Heart left ventricle (tissue), 13 donors: ENCODE results near the gene RNF180.

Source experiments
- POLR2A ChIP-seq, 2 donors: fragments of 450-650 bp; IDR thresholded peaks; one replicate each; pipeline ENCODE4 v1.6.1; 2017; ENCODE audit warnings: antibody characterized with exemption in 2 of 2, mild to moderate bottlenecking in 2 of 2, moderate library complexity in 2 of 2
- TF ChIP-seq, protein P1 (sequence below), 12 donors: fragments of 200-600 bp; sonication (generic) in 4 of 12; IDR thresholded peaks; one replicate each; pipeline versions ENCODE4 v1.5.0 to v1.8.0; 2018 to 2022; ENCODE audit warnings: antibody characterized with exemption in 12 of 12, mild to moderate bottlenecking in 5 of 12
- donor health status: ischemic (EF 13 %, LVEDD 7.1; RV severe dilation, severe dysfunction).
- donor health status: DM: no; HTN: yes; CAD: no.
- donor health status: DM: no; HTN: no; CAD: no.
- donor health status: ischemic (EF 25% LVEDD 6.9; RV normal size, moderate dysfunction).
- donor health status: ischemic (EF 25% LVEDD 5.7; RV mildly dilated, moderate dysfunction).
- donor health status: ischemic (EF 35%, LVEDD 5.7; RV mildly dilated, moderate dysfunction).
- donor health status: nonischemic (EF 11% LVEDD 7.7; RV severe dilation, severe dysfunction).
- donor health status: DM: yes; HTN: yes; CAD: no.
- donor health status: PGD.
- donor health status: ischemic (EF 29% LVEDD 5.4; RV normal size, mild dysfunction).
- donor health status: nonischemic (EF 23%, LVEDD 6.1; RV moderate dilation, normal function).

DNA sequence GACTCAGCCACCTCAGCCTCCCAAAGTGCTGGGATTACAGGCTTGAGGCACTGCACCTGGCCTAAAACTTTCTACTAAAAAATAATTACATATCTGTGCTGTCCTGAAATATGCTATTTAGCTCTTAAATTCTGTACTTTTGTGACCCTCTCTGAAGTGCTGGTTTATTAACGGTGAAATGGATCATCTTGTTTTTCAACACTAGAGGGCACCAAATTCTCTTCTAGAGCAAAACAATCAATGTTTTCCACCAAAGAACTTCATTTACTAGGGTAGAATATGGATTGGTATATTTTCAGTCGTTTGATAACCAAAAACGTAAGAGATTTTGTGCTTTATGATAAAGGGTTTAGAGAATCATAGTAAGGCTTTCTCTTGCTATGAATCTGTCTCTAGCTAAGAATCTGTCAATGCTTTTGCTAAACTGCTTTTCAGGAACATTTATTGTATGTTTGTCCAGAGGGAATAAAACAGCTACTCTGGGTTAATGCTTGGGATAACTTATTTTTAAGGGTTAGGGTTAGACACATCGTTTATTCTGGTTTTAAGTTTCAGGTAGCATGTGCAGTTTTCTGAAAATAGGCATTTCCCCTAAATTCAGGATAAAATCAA is 63.6 kb downstream of the RNF180 start:
- TF ChIP-seq, protein P1, sequence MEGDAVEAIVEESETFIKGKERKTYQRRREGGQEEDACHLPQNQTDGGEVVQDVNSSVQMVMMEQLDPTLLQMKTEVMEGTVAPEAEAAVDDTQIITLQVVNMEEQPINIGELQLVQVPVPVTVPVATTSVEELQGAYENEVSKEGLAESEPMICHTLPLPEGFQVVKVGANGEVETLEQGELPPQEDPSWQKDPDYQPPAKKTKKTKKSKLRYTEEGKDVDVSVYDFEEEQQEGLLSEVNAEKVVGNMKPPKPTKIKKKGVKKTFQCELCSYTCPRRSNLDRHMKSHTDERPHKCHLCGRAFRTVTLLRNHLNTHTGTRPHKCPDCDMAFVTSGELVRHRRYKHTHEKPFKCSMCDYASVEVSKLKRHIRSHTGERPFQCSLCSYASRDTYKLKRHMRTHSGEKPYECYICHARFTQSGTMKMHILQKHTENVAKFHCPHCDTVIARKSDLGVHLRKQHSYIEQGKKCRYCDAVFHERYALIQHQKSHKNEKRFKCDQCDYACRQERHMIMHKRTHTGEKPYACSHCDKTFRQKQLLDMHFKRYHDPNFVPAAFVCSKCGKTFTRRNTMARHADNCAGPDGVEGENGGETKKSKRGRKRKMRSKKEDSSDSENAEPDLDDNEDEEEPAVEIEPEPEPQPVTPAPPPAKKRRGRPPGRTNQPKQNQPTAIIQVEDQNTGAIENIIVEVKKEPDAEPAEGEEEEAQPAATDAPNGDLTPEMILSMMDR (IDR thresholded peaks at IDR 0.05): peak; percentile 51 to 78 (median 61)
- no peak for TF ChIP-seq POLR2A (IDR thresholded peaks at IDR 0.05)
